ENCODE measurements around the gene DISC1.
"Not testable (repeated sequence)": the region's sequence is repeated elsewhere in the genome, so short reads cannot be mapped to it uniquely, and the experiment has no call there.

The DISC1 gene

GRCh38 chr1:231626535-231626950 is at the start of gene DISC1:
DISC1 (plus strand) TSS chr1:231626790; CDS start chr1:231626868, 78 bp downstream.
- peak; percentile 37 to 48 for DNase-seq (ENCODE audit: low read depth in 1 of 2, low spot score in 1 of 2)

GRCh38 chr1:231576804-231577718 is 49.5 kb upstream of the DISC1 start:
- DNase-seq (ENCODE audit: low read depth in 1 of 2, low spot score in 1 of 2) = no peak

GRCh38 chr1:231580874-231581273 is 45.7 kb upstream of the DISC1 start:
- DNase-seq (ENCODE audit: low read depth in 1 of 2, low spot score in 1 of 2) = no peak

- DNase-seq (ENCODE audit: low read depth in 1 of 2, low spot score in 1 of 2) = no peak
Observed at GRCh38 chr1:231581859-231582258, 44.7 kb upstream of the DISC1 start.

GRCh38 chr1:231583376-231583775 is 43.2 kb upstream of the DISC1 start:
- DNase-seq (ENCODE audit: low read depth in 1 of 2, low spot score in 1 of 2) = no peak

- no peak for DNase-seq (ENCODE audit: low read depth in 1 of 2, low spot score in 1 of 2)
Observed at GRCh38 chr1:231584117-231584516, 42.5 kb upstream of the DISC1 start.

- no peak for DNase-seq (ENCODE audit: low read depth in 1 of 2, low spot score in 1 of 2)
Observed at GRCh38 chr1:231584921-231585320, 41.7 kb upstream of the DISC1 start.

- DNase-seq (ENCODE audit: low read depth in 1 of 2, low spot score in 1 of 2) = no peak
Observed at GRCh38 chr1:231590453-231591198, 36.0 kb upstream of the DISC1 start.

GRCh38 chr1:231591466-231591865 is 35.1 kb upstream of the DISC1 start:
- DNase-seq (ENCODE audit: low read depth in 1 of 2, low spot score in 1 of 2) = no peak

- no peak for DNase-seq (ENCODE audit: low read depth in 1 of 2, low spot score in 1 of 2)
Observed at GRCh38 chr1:231592809-231593208, 33.8 kb upstream of the DISC1 start.

GRCh38 chr1:231593264-231593663 is 33.3 kb upstream of the DISC1 start:
- DNase-seq (ENCODE audit: low read depth in 1 of 2, low spot score in 1 of 2) = not testable (repeated sequence)

GRCh38 chr1:231594123-231594522 is 32.5 kb upstream of the DISC1 start:
- no peak for DNase-seq (ENCODE audit: low read depth in 1 of 2, low spot score in 1 of 2)

GRCh38 chr1:231594749-231595148 is 31.8 kb upstream of the DISC1 start:
- no peak for DNase-seq (ENCODE audit: low read depth in 1 of 2, low spot score in 1 of 2)

- DNase-seq (ENCODE audit: low read depth in 1 of 2, low spot score in 1 of 2) = no peak
Observed at GRCh38 chr1:231596337-231596791, 30.2 kb upstream of the DISC1 start.

- no peak for DNase-seq (ENCODE audit: low read depth in 1 of 2, low spot score in 1 of 2)
Observed at GRCh38 chr1:231597971-231598370, 28.6 kb upstream of the DISC1 start.

- no peak for DNase-seq (ENCODE audit: low read depth in 1 of 2, low spot score in 1 of 2)
Observed at GRCh38 chr1:231600458-231600976, 26.1 kb upstream of the DISC1 start.

- no peak for DNase-seq (ENCODE audit: low read depth in 1 of 2, low spot score in 1 of 2)
Observed at GRCh38 chr1:231601824-231602672, 24.5 kb upstream of the DISC1 start.

- DNase-seq (ENCODE audit: low read depth in 1 of 2, low spot score in 1 of 2) = no peak
Observed at GRCh38 chr1:231602673-231602984, 24.0 kb upstream of the DISC1 start.

- no peak for DNase-seq (ENCODE audit: low read depth in 1 of 2, low spot score in 1 of 2)
Observed at GRCh38 chr1:231603598-231604275, 22.9 kb upstream of the DISC1 start.

GRCh38 chr1:231604276-231604621 is 22.3 kb upstream of the DISC1 start:
- no peak for DNase-seq (ENCODE audit: low read depth in 1 of 2, low spot score in 1 of 2)

Measured in activated T-helper 1 cell treated with anti-CD3 and anti-CD28 coated beads, Interleukin-2, amount 50 U/mL, for 16 hours (primary cell).